Measurements from ENCODE around the gene CGN.
A peak's percentile ranks its signal among the peaks of the same experiment; 100 is the strongest.

DNA sequence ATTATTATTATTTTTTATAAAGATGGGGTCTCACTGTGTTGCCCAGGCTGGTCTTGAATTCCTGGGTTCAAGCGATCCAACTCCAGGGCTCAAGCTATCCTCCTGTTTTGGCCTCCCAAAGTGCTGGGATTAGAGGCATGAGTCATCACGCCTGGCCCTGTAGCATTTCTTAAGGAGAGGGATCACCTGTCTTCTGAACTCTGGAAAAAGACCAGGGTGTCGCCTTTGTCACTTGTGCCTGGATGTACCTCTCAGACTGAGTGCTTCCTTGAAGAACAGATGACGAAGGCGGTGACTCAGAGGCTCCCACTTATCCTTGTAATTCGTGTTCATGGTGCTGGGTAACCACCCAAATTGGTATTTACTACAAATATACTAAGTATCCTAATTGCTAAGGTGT lies 2.4 kb upstream of the CGN start:
- TF ChIP-seq, protein P1, sequence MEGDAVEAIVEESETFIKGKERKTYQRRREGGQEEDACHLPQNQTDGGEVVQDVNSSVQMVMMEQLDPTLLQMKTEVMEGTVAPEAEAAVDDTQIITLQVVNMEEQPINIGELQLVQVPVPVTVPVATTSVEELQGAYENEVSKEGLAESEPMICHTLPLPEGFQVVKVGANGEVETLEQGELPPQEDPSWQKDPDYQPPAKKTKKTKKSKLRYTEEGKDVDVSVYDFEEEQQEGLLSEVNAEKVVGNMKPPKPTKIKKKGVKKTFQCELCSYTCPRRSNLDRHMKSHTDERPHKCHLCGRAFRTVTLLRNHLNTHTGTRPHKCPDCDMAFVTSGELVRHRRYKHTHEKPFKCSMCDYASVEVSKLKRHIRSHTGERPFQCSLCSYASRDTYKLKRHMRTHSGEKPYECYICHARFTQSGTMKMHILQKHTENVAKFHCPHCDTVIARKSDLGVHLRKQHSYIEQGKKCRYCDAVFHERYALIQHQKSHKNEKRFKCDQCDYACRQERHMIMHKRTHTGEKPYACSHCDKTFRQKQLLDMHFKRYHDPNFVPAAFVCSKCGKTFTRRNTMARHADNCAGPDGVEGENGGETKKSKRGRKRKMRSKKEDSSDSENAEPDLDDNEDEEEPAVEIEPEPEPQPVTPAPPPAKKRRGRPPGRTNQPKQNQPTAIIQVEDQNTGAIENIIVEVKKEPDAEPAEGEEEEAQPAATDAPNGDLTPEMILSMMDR (tag by site-specific recombination; IDR thresholded peaks at IDR 0.05): no peak
- TF ChIP-seq ZNF274 (IDR thresholded peaks at IDR 0.05; ENCODE audit: low read length) (no peak), ZNF274 (tag by site-specific recombination; IDR thresholded peaks at IDR 0.05; ENCODE audit: borderline replicate concordance) (no peak), ZNF610 (tag by site-specific recombination; IDR thresholded peaks at IDR 0.05; ENCODE audit: borderline replicate concordance) (no peak), ZNF292 (tag by site-specific recombination; IDR thresholded peaks at IDR 0.05; ENCODE audit: borderline replicate concordance, low read depth) (no peak), ZNF121 (tag by site-specific recombination; IDR thresholded peaks at IDR 0.05) (peak; percentile 70), ZNF10 (tag by site-specific recombination; IDR thresholded peaks at IDR 0.05) (no peak)
- TF ChIP-seq, protein P2, sequence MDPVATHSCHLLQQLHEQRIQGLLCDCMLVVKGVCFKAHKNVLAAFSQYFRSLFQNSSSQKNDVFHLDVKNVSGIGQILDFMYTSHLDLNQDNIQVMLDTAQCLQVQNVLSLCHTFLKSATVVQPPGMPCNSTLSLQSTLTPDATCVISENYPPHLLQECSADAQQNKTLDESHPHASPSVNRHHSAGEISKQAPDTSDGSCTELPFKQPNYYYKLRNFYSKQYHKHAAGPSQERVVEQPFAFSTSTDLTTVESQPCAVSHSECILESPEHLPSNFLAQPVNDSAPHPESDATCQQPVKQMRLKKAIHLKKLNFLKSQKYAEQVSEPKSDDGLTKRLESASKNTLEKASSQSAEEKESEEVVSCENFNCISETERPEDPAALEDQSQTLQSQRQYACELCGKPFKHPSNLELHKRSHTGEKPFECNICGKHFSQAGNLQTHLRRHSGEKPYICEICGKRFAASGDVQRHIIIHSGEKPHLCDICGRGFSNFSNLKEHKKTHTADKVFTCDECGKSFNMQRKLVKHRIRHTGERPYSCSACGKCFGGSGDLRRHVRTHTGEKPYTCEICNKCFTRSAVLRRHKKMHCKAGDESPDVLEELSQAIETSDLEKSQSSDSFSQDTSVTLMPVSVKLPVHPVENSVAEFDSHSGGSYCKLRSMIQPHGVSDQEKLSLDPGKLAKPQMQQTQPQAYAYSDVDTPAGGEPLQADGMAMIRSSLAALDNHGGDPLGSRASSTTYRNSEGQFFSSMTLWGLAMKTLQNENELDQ (tag by site-specific recombination; IDR thresholded peaks at IDR 0.05; ENCODE audit: low read depth): no peak
- TF ChIP-seq, protein P3, sequence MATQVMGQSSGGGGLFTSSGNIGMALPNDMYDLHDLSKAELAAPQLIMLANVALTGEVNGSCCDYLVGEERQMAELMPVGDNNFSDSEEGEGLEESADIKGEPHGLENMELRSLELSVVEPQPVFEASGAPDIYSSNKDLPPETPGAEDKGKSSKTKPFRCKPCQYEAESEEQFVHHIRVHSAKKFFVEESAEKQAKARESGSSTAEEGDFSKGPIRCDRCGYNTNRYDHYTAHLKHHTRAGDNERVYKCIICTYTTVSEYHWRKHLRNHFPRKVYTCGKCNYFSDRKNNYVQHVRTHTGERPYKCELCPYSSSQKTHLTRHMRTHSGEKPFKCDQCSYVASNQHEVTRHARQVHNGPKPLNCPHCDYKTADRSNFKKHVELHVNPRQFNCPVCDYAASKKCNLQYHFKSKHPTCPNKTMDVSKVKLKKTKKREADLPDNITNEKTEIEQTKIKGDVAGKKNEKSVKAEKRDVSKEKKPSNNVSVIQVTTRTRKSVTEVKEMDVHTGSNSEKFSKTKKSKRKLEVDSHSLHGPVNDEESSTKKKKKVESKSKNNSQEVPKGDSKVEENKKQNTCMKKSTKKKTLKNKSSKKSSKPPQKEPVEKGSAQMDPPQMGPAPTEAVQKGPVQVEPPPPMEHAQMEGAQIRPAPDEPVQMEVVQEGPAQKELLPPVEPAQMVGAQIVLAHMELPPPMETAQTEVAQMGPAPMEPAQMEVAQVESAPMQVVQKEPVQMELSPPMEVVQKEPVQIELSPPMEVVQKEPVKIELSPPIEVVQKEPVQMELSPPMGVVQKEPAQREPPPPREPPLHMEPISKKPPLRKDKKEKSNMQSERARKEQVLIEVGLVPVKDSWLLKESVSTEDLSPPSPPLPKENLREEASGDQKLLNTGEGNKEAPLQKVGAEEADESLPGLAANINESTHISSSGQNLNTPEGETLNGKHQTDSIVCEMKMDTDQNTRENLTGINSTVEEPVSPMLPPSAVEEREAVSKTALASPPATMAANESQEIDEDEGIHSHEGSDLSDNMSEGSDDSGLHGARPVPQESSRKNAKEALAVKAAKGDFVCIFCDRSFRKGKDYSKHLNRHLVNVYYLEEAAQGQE (tag by site-specific recombination; IDR thresholded peaks at IDR 0.05): no peak
- TF ChIP-seq, protein P4, sequence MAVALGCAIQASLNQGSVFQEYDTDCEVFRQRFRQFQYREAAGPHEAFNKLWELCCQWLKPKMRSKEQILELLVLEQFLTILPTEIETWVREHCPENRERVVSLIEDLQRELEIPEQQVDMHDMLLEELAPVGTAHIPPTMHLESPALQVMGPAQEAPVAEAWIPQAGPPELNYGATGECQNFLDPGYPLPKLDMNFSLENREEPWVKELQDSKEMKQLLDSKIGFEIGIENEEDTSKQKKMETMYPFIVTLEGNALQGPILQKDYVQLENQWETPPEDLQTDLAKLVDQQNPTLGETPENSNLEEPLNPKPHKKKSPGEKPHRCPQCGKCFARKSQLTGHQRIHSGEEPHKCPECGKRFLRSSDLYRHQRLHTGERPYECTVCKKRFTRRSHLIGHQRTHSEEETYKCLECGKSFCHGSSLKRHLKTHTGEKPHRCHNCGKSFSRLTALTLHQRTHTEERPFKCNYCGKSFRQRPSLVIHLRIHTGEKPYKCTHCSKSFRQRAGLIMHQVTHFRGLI (tag by site-specific recombination; IDR thresholded peaks at IDR 0.05): no peak

Measured in HEK293 (cell line).